D721Med (cell line): ENCODE data around the gene MANF.
A peak's percentile ranks its signal among the peaks of the same experiment; 100 is the strongest.

ENCODE experiments used
- DNase-seq: peaks from one replicate; pipeline ENCODE4 v3.0.0; 2011; ENCODE audit warnings: low spot score; ENCODE audit not compliant: insufficient read length
- FAIRE-seq: peaks from 2 replicates; lab custom pipeline; 2011; peaks lifted over from hg19 to GRCh38; lab: Jason Lieb, UNC
- TF ChIP-seq, protein P1 (sequence below): IDR thresholded peaks from 2 replicates; pipeline ENCODE4 v1.5.1; 2012; ENCODE audit warnings: mild to moderate bottlenecking, control low read depth; ENCODE audit not compliant: insufficient read depth; ENCODE audit errors: missing control alignments

Gene MANF

DNA sequence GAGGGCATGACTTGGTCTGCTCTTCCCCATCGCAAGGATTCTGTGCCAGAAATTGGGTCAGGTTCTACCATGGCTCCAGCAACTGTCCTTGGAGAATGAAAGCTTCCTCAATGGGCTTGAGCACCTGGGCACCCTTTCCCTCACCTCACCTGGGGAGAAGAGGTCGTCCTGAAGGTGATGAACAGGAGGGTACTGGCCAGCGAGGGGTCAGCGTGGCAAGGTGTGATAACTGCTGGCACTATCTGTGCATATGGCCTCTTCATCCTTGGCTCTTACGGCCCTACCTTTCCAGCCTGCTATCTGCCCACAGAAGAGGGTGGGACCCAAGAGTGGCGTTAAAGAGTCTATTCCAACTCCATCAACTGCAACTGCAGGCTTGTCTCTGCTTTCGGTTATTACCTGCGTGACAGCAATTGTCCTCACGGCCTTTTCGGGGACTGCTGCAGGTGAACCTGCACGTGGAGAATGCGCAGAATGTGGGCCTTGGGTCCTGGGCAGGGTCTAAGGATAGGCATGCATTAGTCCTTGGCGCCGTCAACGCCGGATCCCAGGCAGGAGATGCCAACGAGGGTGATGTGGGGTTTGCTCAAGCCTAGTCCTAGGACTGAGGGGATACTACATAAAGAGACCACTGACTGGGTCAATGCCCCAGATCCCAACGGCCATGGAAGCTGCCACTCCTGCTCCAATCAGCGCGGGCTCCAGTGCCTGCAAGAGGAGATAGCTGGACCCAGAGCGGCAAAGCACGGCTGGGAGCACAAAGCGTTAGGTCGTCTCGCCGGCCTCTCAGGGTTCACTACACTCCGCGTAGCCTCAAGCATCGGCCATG, 5.4 kb downstream of the MANF start:
- TF ChIP-seq, protein P1, sequence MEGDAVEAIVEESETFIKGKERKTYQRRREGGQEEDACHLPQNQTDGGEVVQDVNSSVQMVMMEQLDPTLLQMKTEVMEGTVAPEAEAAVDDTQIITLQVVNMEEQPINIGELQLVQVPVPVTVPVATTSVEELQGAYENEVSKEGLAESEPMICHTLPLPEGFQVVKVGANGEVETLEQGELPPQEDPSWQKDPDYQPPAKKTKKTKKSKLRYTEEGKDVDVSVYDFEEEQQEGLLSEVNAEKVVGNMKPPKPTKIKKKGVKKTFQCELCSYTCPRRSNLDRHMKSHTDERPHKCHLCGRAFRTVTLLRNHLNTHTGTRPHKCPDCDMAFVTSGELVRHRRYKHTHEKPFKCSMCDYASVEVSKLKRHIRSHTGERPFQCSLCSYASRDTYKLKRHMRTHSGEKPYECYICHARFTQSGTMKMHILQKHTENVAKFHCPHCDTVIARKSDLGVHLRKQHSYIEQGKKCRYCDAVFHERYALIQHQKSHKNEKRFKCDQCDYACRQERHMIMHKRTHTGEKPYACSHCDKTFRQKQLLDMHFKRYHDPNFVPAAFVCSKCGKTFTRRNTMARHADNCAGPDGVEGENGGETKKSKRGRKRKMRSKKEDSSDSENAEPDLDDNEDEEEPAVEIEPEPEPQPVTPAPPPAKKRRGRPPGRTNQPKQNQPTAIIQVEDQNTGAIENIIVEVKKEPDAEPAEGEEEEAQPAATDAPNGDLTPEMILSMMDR: no peak

DNA sequence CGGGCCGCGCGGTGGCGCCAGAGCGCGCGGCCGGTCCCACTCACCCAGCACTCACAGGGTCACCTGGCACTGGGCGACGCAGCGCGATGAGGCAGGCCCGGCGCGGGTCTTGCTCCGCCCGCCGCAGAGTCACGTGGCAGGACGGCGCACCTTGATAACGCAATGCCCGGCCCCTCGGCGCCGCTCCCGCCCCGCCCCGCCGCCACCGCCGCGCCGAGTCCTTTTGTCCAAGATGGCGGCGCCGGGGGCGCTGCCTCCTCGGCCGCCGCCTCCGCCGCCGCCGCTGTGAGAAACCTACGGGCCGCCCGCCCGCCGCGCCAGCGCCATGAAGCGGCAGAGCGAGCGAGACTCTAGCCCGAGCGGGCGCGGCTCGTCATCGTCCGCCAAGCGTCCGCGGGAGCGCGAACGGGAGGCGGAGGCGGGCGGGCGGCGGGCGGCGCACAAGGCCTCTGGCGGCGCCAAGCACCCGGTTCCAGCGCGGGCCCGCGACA, 6.0 kb downstream of the MANF start, which contains the start of gene RBM15B:
TSS of gene RBM15B (plus strand) at position 211 of the 491 bp plus-strand sequence. CDS start at position 326, 115 bp downstream.
- TF ChIP-seq, protein P1: peak; percentile 71
- DNase-seq (peak; percentile 97), FAIRE-seq (no peak)

More for the DNA sequence above, 5.4 kb downstream of the MANF start:
- FAIRE-seq (no peak), DNase-seq (no peak)

DNA sequence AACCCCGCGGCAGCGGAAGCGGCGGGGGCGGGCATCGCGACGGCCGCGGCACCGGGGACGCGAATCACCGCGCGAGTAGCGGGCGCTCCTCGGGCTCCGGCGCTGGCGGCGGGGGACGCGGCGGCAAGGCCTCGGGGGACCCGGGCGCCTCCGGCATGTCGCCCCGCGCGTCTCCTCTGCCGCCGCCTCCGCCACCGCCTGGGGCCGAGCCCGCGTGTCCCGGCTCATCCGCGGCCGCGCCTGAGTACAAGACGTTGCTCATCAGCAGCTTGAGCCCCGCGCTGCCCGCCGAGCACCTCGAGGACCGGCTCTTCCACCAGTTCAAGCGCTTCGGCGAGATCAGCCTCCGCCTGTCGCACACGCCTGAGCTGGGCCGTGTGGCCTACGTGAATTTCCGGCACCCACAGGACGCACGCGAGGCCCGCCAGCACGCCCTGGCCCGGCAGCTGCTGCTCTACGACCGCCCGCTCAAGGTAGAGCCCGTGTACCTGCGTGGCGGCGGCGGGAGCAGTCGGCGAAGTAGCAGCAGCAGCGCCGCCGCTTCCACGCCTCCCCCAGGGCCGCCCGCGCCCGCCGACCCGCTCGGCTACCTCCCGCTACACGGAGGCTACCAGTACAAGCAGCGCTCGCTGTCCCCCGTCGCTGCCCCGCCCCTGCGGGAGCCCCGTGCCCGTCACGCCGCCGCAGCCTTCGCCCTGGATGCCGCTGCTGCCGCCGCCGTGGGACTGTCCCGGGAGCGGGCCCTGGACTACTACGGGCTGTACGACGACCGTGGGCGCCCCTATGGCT, 6.7 kb downstream of the MANF start:
- no peak for FAIRE-seq
- no peak for DNase-seq
- TF ChIP-seq, protein P1: no peak

DNA sequence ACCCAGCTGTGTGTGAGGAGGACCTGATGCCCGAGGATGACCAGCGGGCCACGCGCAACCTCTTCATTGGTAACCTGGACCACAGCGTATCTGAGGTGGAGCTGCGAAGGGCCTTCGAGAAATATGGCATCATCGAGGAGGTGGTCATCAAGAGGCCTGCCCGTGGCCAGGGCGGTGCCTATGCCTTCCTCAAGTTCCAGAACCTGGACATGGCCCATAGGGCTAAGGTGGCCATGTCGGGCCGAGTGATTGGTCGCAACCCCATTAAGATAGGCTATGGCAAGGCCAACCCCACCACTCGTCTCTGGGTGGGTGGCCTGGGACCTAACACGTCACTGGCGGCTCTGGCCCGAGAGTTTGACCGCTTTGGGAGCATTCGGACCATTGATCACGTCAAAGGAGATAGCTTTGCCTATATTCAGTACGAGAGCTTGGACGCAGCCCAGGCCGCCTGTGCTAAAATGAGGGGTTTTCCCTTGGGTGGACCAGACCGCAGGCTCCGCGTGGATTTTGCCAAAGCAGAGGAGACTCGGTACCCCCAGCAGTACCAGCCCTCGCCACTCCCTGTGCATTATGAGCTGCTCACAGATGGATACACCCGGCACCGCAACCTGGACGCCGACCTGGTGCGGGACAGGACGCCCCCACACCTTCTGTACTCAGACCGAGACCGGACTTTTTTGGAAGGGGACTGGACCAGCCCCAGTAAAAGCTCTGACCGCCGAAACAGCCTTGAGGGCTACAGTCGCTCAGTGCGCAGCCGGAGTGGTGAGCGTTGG, 7.5 kb downstream of the MANF start:
- DNase-seq (no peak), FAIRE-seq (no peak)
- TF ChIP-seq, protein P1: no peak

DNA sequence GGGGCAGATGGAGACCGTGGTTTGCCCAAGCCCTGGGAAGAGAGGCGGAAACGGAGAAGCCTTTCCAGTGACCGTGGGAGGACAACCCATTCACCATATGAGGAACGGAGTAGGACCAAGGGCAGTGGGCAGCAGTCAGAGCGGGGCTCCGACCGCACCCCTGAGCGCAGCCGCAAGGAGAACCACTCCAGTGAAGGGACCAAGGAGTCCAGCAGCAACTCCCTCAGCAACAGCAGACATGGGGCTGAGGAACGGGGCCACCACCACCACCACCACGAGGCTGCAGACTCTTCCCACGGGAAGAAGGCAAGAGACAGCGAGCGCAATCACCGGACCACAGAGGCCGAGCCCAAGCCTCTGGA, 8.0 kb downstream of the MANF start:
- no peak for FAIRE-seq
- TF ChIP-seq, protein P1: no peak
- DNase-seq: no peak

DNA sequence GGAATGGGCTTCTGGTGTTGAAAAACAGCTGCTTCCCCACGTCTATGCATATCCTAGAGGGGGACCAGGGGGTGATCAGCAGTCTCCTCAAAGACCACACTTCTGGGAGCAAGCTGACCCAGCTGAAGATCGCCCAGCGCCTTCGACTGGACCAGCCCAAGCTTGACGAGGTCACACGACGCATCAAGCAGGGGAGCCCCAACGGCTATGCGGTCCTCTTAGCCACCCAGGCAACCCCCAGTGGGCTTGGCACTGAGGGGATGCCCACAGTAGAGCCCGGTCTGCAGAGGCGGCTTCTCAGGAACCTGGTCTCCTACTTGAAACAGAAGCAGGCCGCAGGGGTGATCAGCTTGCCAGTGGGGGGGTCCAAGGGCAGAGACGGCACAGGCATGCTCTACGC, 8.5 kb downstream of the MANF start:
- FAIRE-seq: no peak
- no peak for DNase-seq
- TF ChIP-seq, protein P1: no peak
